OCI-LY3 (cell line): Measurements from ENCODE around the gene PTTG1IP.

Experiments used
- H2AFZ ChIP-seq: fragments of 200-600, 300-600 bp; shearing (Covaris generic); 2 replicates; pipeline ENCODE4 v1.6.0; 2014; ENCODE audit warnings: antibody characterized with exemption, low read depth, low read length
- H3K27ac ChIP-seq: fragments of 200-600, 300-600 bp; sonication (generic); 2 replicates; pipeline ENCODE4 v1.5.1; 2014; ENCODE audit warnings: mild to moderate bottlenecking, low read length, moderate library complexity, mixed read lengths
- H3K27me3 ChIP-seq: fragments of 200-600, 300-600 bp; sonication (generic); 2 replicates; pipeline ENCODE4 v1.6.1; 2014; ENCODE audit warnings: low read depth, low read length, mixed read lengths
- H3K36me3 ChIP-seq: fragments of 200-600, 300-600 bp; sonication (generic); replicated peaks from 2 replicates; pipeline ENCODE3; 2014; ENCODE audit warnings: low read depth, low read length, mixed read lengths
- H3K4me1 ChIP-seq: fragments of 300-600, 200-600 bp; sonication (generic); 2 replicates; pipeline ENCODE4 v1.6.1; 2014; ENCODE audit warnings: low read length, mixed read lengths
- H3K4me2 ChIP-seq: fragments of 200-600, 300-600 bp; sonication (generic); 2 replicates; pipeline ENCODE4 v1.6.1; 2014; ENCODE audit warnings: low read length, mixed read lengths
- H3K4me3 ChIP-seq: fragments of 300-600, 200-600 bp; sonication (generic); 2 replicates; pipeline ENCODE4 v1.5.1; 2014; ENCODE audit warnings: antibody characterized with exemption, mild to moderate bottlenecking, low read length, moderate library complexity
- H3K79me2 ChIP-seq: fragments of 300-600, 200-600 bp; shearing (Covaris generic); 2 replicates; pipeline ENCODE4 v1.6.1; 2014; ENCODE audit warnings: mild to moderate bottlenecking, low read length, mixed read lengths
- H3K9ac ChIP-seq: fragments of 300-600, 200-600 bp; shearing (Covaris generic); 2 replicates; pipeline ENCODE4 v1.6.0; 2014; ENCODE audit warnings: mild to moderate bottlenecking, low read length, moderate library complexity
- H3K9me3 ChIP-seq: fragments of 200-600, 300-600 bp; shearing (Covaris generic); 2 replicates; pipeline ENCODE4 v1.6.1; 2014; ENCODE audit warnings: low read length, mixed read lengths; ENCODE audit not compliant: insufficient read depth
- H4K20me1 ChIP-seq: fragments of 200-600, 300-600 bp; sonication (generic); 2 replicates; pipeline ENCODE4 v1.6.1; 2016; ENCODE audit warnings: low read length, mixed read lengths; ENCODE audit not compliant: insufficient read depth
- EZH2phosphoT487 ChIP-seq: fragments of 200-600 bp; shearing (Covaris generic); IDR thresholded peaks from 2 replicates; pipeline ENCODE4 v1.6.1; 2018; ENCODE audit warnings: antibody characterized with exemption, mixed run types, low read depth
- TF ChIP-seq, protein P1 (sequence below): fragments of 200-600, 300-600 bp; sonication (generic); IDR thresholded peaks from 2 replicates; pipeline ENCODE4 v1.5.1; 2014; ENCODE audit warnings: antibody characterized with exemption, low read length, low read depth

PTTG1IP gene

DNA sequence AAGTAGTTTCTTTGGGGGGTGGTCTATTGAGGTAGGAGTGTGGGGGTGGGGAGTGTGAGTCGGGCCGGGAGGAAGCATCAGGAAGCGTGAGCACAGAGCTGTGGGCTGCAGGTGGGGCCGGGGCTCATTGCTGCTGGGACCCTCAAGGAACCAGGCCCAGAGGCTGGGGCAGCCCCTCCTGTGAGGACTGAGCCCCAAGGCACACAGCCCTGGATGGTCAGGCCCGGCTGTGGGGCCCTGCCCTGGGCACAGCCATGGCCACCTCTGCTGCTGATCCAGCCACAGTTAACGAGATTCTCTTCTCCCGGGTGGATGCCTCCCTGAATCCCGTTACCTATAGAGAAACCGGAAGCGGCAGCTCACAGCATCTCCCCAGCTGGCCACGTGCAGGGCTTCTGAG lies 32.7 kb downstream of the PTTG1IP start:
- TF ChIP-seq, protein P1, sequence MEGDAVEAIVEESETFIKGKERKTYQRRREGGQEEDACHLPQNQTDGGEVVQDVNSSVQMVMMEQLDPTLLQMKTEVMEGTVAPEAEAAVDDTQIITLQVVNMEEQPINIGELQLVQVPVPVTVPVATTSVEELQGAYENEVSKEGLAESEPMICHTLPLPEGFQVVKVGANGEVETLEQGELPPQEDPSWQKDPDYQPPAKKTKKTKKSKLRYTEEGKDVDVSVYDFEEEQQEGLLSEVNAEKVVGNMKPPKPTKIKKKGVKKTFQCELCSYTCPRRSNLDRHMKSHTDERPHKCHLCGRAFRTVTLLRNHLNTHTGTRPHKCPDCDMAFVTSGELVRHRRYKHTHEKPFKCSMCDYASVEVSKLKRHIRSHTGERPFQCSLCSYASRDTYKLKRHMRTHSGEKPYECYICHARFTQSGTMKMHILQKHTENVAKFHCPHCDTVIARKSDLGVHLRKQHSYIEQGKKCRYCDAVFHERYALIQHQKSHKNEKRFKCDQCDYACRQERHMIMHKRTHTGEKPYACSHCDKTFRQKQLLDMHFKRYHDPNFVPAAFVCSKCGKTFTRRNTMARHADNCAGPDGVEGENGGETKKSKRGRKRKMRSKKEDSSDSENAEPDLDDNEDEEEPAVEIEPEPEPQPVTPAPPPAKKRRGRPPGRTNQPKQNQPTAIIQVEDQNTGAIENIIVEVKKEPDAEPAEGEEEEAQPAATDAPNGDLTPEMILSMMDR, result no peak
- no peak for TF ChIP-seq EZH2phosphoT487
- no peaks in the 10 kb centered on the region for H3K9me3 ChIP-seq

DNA sequence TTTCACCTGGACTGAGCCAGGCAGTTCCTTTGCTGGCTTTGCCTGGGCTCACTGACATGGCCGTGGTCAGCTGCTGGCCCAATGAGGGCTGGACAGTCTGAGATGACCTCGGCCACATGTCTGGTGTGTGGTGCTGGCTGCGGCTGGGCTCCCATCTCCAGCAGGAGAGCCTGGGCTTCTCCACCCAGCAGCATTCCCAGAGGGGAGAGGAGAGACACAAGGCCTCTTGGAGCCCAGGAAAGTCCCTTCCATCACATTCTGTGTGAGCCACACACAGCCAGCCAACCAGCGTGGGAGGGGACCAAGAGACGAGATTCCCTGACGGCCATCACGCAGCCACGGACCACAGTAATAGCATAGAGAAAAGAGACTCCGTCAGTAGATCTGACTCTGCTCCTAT lies 34.5 kb downstream of the PTTG1IP start:
- no peak overlapping the region for H3K4me2 ChIP-seq
- no peak overlapping the region for H2AFZ ChIP-seq
- no peaks in the 10 kb centered on the region for H3K9me3 ChIP-seq
- H3K36me3 ChIP-seq, result no peaks in the 10 kb centered on the region
- H4K20me1 ChIP-seq, result no peaks in the 10 kb centered on the region
- H3K27me3 ChIP-seq, result no peaks in the 10 kb centered on the region; the same call in 1 of the 2 replicates
- no peak overlapping the region for H3K4me3 ChIP-seq
- TF ChIP-seq EZH2phosphoT487, result no peak
- TF ChIP-seq, protein P1, result no peak
- no peak overlapping the region for H3K9ac ChIP-seq
- no peak overlapping the region for H3K27ac ChIP-seq
- H3K79me2 ChIP-seq, result no peaks in the 10 kb centered on the region
- H3K4me1 ChIP-seq, result no peaks in the 10 kb centered on the region

More for the DNA sequence above, 32.7 kb downstream of the PTTG1IP start:
- no peaks in the 10 kb centered on the region for H4K20me1 ChIP-seq
- no peak overlapping the region for H2AFZ ChIP-seq
- no peak overlapping the region for H3K4me3 ChIP-seq
- no peaks in the 10 kb centered on the region for H3K4me1 ChIP-seq
- no peaks in the 10 kb centered on the region for H3K36me3 ChIP-seq
- H3K27me3 ChIP-seq, result no peaks in the 10 kb centered on the region; the same call in 1 of the 2 replicates
- no peak overlapping the region for H3K4me2 ChIP-seq
- H3K9ac ChIP-seq, result no peak overlapping the region
- no peaks in the 10 kb centered on the region for H3K79me2 ChIP-seq
- H3K27ac ChIP-seq, result no peak overlapping the region

DNA sequence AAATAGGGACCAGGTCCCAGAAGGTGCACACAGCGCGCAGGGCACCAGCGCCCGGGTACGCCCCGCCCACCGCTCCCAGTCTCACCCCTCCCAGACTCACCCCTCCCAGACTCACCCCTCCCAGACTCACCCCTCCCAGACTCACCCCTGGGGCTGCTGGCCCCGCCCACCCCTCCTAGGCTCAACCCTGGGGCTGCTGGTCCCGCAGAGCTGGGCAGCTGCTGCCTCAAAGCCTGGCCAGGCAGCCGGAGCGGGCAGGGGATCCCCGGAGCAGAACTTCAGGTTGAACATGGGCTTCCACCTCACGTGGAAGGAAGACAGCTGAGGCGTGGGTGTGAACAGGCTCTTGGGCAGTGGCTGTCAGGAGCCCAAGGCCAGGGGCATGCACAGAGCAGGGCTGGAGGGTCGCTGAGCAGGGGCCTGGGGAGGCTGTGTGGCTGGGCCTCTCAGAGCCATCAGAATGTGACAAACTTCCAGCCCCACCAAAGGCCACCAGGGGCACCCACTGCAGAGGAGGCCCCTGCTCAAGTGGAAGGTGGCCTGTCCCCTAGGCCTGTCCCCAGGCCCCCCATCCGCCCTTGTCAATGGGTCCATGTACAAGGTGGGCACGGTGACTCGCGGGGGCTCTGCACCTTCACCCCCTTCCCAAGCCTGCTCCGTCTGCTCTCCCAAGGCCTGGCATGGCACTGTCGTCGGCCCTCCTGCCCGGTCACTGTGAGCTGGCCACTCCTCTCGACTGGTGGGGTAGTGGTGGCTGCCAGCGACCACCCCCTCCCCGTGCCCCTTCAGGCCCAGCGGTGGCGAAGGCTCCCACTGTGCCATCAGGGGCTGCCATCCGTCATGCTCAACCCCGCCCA lies 35.2 kb downstream of the PTTG1IP start:
- no peaks in the 10 kb centered on the region for H4K20me1 ChIP-seq
- no peaks in the 10 kb centered on the region for H3K9me3 ChIP-seq
- no peaks in the 10 kb centered on the region for H3K4me1 ChIP-seq
- no peaks in the 10 kb centered on the region for H3K36me3 ChIP-seq
- no peaks in the 10 kb centered on the region; the same call in 1 of the 2 replicates for H3K27me3 ChIP-seq
- no peaks in the 10 kb centered on the region for H3K79me2 ChIP-seq
- no peak overlapping the region for H3K9ac ChIP-seq
- no peak overlapping the region for H2AFZ ChIP-seq
- H3K4me2 ChIP-seq, result no peak overlapping the region
- no peak overlapping the region for H3K27ac ChIP-seq
- TF ChIP-seq, protein P1, result no peak
- no peak for TF ChIP-seq EZH2phosphoT487
- no peak overlapping the region for H3K4me3 ChIP-seq

DNA sequence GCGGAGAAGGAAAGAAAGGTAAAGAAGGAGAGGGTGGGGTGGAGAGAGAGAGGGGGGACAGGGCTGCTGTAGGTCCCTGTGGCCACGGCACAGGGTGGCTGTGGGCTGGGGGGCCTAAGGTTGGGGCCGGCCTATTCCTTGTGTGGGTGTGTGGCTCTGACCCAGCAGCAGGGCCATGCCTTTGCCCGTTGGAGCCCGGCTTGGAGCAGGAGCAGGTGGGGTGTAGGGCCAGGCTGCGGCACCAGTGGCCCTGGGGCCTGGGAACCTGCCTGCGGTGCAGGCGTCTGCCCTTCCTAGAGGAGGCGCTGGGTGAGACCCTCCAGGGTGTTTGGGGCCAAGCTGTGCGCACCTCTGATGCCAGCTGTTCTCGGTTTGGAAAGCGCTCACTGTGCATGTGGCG lies 36.0 kb downstream of the PTTG1IP start:
- Histone ChIP-seq H3K27me3 (no peaks in the 10 kb centered on the region; the same call in 1 of the 2 replicates), H3K4me2 (no peak overlapping the region), H3K4me1 (no peaks in the 10 kb centered on the region), H3K36me3 (no peaks in the 10 kb centered on the region), H2AFZ (no peak overlapping the region), H3K9me3 (no peaks in the 10 kb centered on the region), H3K4me3 (no peak overlapping the region), H4K20me1 (no peaks in the 10 kb centered on the region), H3K9ac (no peak overlapping the region), H3K79me2 (no peaks in the 10 kb centered on the region), H3K27ac (no peak overlapping the region)
- TF ChIP-seq EZH2phosphoT487, result no peak
- TF ChIP-seq, protein P1, result no peak
